Neural cell (in vitro differentiated cells): ENCODE results near the gene EFCAB6.

Experiments used
- EZH2 ChIP-seq: fragments of 200-600, 300-800 bp; shearing (Covaris generic), sonication (generic); IDR thresholded peaks from 2 replicates; pipeline ENCODE4 v1.6.1; 2014; ENCODE audit warnings: antibody characterized with exemption, low read length, borderline replicate concordance, mild to moderate bottlenecking; ENCODE audit not compliant: insufficient read depth, poor library complexity, severe bottlenecking
- REST ChIP-seq: IDR thresholded peaks from 2 replicates; pipeline ENCODE4 v1.6.1; 2012; ENCODE audit warnings: borderline replicate concordance

DNA sequence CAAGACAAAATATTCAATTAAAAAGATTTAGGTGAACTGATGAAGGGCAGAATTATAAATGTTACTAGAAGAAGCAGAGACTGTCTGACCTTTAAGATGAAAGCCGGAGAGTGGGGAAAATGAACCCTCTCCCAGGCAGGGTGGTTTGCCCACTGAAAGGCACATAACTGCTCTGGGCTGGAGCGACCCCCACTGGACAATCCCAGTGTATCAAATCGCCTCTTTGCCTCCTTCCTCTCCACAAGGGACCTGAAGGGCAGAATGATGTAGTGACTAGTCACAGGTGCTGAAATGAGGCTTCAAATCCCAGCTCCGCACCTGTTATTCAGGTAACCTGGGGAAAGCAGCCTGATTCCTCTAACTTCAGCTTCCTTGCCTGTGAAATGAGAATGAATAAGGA, 69.0 kb downstream of the EFCAB6 start:
- no peak for TF ChIP-seq REST
- no peak for TF ChIP-seq EZH2
